Smooth muscle cell of the coronary artery (primary cell): ENCODE measurements around the gene OR5B2. TPM values are rescaled to one million over a fixed set of nuclear protein-coding genes. Genes with fewer than 3 reads are reported as not detected.

Experiments
- total RNA-seq: library from RNA; depleted of rRNA; stranded (reverse); fragments of >200 nt; gene quantifications from 2 replicates; pipeline ENCODE4 v1.2.3, GENCODE V29; 2014; ENCODE audit warnings: low replicate concordance

The OR5B2 gene
- total RNA-seq = not detected in 2 replicates

GRCh38 chr11:58428021-58428420 is at the start of gene OR5B2:
Gene OR5B2 (minus strand): TSS chr11:58428121. CDS start chr11:58423261, 4,860 bp downstream.

GRCh38 chr11:58442136-58442535 is 14.2 kb upstream of the OR5B2 start, which contains the start of gene OR5B12:
Gene OR5B12 (minus strand): TSS chr11:58442236. CDS start chr11:58440151, 2,085 bp downstream.

GRCh38 chr11:58406774-58407173 is 21.1 kb downstream of the OR5B2 start, which contains the start of gene OR5B3:
Gene OR5B3 (minus strand): TSS chr11:58406874. CDS start chr11:58403409, 3,465 bp downstream.

Other genes starting within 250 kb of the OR5B2 start
- gene OR9Q2, start 239.1 kb downstream of the OR5B2 start, total RNA-seq = not detected in 2 replicates
- not detected in 2 replicates for gene OR1S2, start 224.0 kb downstream of the OR5B2 start, total RNA-seq
- gene OR1S1, start 215.4 kb downstream of the OR5B2 start, total RNA-seq = not detected in 2 replicates
- not detected in 2 replicates for gene OR10Q1, start 199.2 kb downstream of the OR5B2 start, total RNA-seq
- not detected in 2 replicates for gene OR10W1, start 159.9 kb downstream of the OR5B2 start, total RNA-seq
- not detected in 2 replicates for gene OR5B17, start 69.1 kb downstream of the OR5B2 start, total RNA-seq
- gene OR5B3, start 21.2 kb downstream of the OR5B2 start, total RNA-seq = not detected in 2 replicates
- not detected in 2 replicates for gene OR5B12, start 14.1 kb upstream of the OR5B2 start, total RNA-seq
- gene OR5B21, start 80.0 kb upstream of the OR5B2 start, total RNA-seq = not detected in 2 replicates
- gene LPXN, start 147.7 kb upstream of the OR5B2 start, total RNA-seq = 3.6 and 13.8 TPM in 2 replicates
- 19.3 and 29.0 TPM in 2 replicates for gene ZFP91, start 150.9 kb upstream of the OR5B2 start, total RNA-seq
- 0.70 and 0.90 TPM in 2 replicates for gene CNTF, start 194.5 kb upstream of the OR5B2 start, total RNA-seq